ENCODE data around the gene ZNF14. TPM values are rescaled to one million over a fixed set of nuclear protein-coding genes. Genes with fewer than 3 reads are reported as not detected.

Gene ZNF14
- total RNA-seq, 1 experiment from 2014 or later, result 0.38 TPM

Small RNA genes lying within 50 kb of the gene (small RNA-seq; reads per million reads assigned to genes)
- gene AC011458.2 (not detected), gene AC011477.5 (not detected)

Other genes with a start within 250 kb of the ZNF14 start
- 1.3 and 1.5 TPM in 2 replicates for gene TSSK6, start 217.6 kb downstream of the ZNF14 start, total RNA-seq (2014; rRNA removed; shearing (Covaris generic))
- gene NDUFA13, start 216.9 kb downstream of the ZNF14 start, total RNA-seq (2014; rRNA removed; shearing (Covaris generic)), result 190 and 202 TPM in 2 replicates
- 1.0 and 1.9 TPM in 2 replicates for gene YJEFN3, start 204.2 kb downstream of the ZNF14 start, total RNA-seq (2014; rRNA removed; shearing (Covaris generic))
- gene CILP2, start 194.8 kb downstream of the ZNF14 start, total RNA-seq (2014; rRNA removed; shearing (Covaris generic)), result 0.31 TPM in 1 of 2 replicates, not detected in the other
- gene PBX4, start 114.4 kb downstream of the ZNF14 start, total RNA-seq (2014; rRNA removed; shearing (Covaris generic)), result 2.5 and 3.3 TPM in 2 replicates
- gene LPAR2, start 104.9 kb downstream of the ZNF14 start, total RNA-seq (2014; rRNA removed; shearing (Covaris generic)), result 14.1 and 16.2 TPM in 2 replicates
- gene GMIP, start 89.5 kb downstream of the ZNF14 start, total RNA-seq (2014; rRNA removed; shearing (Covaris generic)), result 15.9 and 19.3 TPM in 2 replicates
- gene ATP13A1, start 69.4 kb downstream of the ZNF14 start, total RNA-seq (2014; rRNA removed; shearing (Covaris generic)), result 38.8 and 42.0 TPM in 2 replicates
- 2.0 and 4.6 TPM in 2 replicates for gene ZNF101, start 64.3 kb downstream of the ZNF14 start, total RNA-seq (2014; rRNA removed; shearing (Covaris generic))
- gene ZNF506, start 88.6 kb upstream of the ZNF14 start, total RNA-seq (2014; rRNA removed; shearing (Covaris generic)), result 1.8 and 2.3 TPM in 2 replicates
- 0.05 and 0.16 TPM in 2 replicates for gene ZNF253, start 132.8 kb upstream of the ZNF14 start, total RNA-seq (2014; rRNA removed; shearing (Covaris generic))
- gene ZNF93, start 167.8 kb upstream of the ZNF14 start, total RNA-seq (2014; rRNA removed; shearing (Covaris generic)), result 0.03 TPM in 1 of 2 replicates, not detected in the other